Brain microvascular endothelial cell (primary cell): ENCODE measurements around the gene LDLRAD3.

Experiments
- DNase-seq: peaks from one replicate; pipeline ENCODE4 v3.0.0-alpha.2; 2020
- H3K27ac ChIP-seq: fragments of 250-450 bp; sonication (Bioruptor Pico); 2 replicates; pipeline ENCODE4 v1.5.1; 2020; ENCODE audit warnings: mild to moderate bottlenecking, moderate library complexity
- H3K27me3 ChIP-seq: fragments of 250-450 bp; sonication (Bioruptor Pico); replicated peaks from 2 replicates; pipeline ENCODE4 v1.5.1; 2020; ENCODE audit warnings: mild to moderate bottlenecking
- H3K36me3 ChIP-seq: fragments of 250-450 bp; sonication (Bioruptor Pico); replicated peaks from 2 replicates; pipeline ENCODE4 v1.5.1; 2020; ENCODE audit warnings: mild to moderate bottlenecking
- H3K4me3 ChIP-seq: 2 replicates; pipeline ENCODE4 v1.5.1; 2011; ENCODE audit warnings: low read depth, mild to moderate bottlenecking, control low read depth, low read length, moderate library complexity
- in situ Hi-C: cut with HindIII; loops from 2 replicates; pipeline ENCODE4 v1.10.0; 2017; ENCODE audit warnings: low sequenced_read_pairs, low pct_ligation_motif_present
- TF ChIP-seq, protein P1 (sequence below): IDR thresholded peaks from 2 replicates; pipeline ENCODE4 v1.5.1; 2011; ENCODE audit warnings: low read depth, mild to moderate bottlenecking, moderate library complexity, low read length, control low read depth, inconsistent platforms; ENCODE audit errors: missing control alignments

Gene LDLRAD3

DNA sequence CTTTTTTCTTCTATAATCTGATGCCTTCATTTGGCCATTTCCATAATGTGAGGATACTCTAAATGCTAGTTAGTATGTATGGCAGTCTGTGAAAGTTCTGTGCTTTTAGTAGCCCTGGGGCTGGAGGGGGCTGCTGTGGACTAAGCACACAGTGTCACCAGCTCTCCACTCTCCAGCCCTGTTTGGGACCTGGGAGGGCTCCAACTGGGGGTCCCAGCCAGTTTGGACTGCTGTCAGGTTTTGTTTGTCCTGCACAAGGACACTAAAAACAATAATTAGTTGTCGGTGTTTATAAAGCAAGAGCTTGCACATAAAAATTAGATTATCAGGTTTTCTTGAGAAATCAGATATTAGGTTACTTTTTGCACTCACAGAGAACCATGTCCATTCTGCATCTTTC is 103.1 kb downstream of the LDLRAD3 start:
- no peak for DNase-seq
- in situ Hi-C loops, result no loop called here
- no peaks in the 10 kb centered on the region for H3K36me3 ChIP-seq
- H3K4me3 ChIP-seq, result no peak overlapping the region
- TF ChIP-seq, protein P1, sequence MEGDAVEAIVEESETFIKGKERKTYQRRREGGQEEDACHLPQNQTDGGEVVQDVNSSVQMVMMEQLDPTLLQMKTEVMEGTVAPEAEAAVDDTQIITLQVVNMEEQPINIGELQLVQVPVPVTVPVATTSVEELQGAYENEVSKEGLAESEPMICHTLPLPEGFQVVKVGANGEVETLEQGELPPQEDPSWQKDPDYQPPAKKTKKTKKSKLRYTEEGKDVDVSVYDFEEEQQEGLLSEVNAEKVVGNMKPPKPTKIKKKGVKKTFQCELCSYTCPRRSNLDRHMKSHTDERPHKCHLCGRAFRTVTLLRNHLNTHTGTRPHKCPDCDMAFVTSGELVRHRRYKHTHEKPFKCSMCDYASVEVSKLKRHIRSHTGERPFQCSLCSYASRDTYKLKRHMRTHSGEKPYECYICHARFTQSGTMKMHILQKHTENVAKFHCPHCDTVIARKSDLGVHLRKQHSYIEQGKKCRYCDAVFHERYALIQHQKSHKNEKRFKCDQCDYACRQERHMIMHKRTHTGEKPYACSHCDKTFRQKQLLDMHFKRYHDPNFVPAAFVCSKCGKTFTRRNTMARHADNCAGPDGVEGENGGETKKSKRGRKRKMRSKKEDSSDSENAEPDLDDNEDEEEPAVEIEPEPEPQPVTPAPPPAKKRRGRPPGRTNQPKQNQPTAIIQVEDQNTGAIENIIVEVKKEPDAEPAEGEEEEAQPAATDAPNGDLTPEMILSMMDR, result no peak
- no peaks in the 10 kb centered on the region for H3K27me3 ChIP-seq
- no peak overlapping the region for H3K27ac ChIP-seq

DNA sequence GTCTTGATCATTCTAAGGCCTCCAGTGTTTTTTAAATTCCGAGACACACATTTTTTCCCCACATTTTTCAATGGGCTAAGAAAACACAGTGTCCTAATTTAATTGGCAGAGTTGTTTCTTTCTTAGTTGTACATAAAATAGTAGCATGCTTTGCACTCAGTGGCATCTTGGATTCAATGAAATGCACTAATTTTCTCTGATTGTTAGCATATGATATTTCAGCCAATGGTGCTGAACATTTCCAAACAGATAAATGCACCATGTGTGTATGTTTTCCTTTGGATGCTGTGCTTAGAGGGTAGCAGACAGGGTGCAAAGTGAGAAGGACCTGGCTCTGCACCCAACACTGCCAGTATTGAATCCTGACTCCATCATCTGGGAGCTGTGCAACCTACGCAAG is 103.5 kb downstream of the LDLRAD3 start:
- H3K4me3 ChIP-seq, result no peak overlapping the region
- in situ Hi-C loops, result no loop called here
- no peaks in the 10 kb centered on the region for H3K36me3 ChIP-seq
- H3K27me3 ChIP-seq, result no peaks in the 10 kb centered on the region
- TF ChIP-seq, protein P1, result no peak
- no peak overlapping the region for H3K27ac ChIP-seq
- DNase-seq, result no peak

DNA sequence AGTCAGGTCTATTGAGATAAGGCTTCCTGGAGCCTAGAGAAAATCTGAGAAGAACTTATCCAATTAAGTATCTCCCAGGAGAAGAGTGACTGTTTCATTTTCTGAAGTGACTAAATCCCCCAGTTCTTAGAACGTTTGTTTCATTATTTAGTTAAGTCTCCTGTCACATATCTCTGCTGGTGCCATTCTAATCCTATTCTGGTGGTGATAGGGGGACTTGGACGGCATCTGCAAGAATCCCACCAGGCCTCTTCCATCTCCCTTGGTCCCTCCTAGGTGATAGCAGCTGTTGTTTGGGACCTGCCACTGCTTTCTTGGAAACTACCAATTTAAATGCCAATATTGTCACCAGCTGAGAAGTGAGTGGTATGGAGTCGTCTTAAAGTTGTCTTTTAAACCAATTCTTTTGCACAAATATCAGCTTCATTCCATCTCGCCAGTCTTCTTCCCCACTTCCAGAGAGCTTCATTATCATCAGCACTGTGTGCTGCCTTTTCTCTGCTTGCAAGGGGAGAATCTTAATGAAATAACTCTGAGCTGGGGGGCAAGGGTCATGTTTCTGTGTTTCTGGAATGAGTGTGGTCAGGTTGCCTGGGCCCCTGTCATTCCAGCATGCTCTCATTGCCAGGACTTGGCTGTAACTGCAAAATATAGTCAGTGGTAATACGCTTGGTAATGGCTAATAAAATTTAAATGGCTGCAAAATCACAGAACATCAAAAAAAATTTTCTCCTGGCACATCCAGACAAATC is 104.8 kb downstream of the LDLRAD3 start:
- H3K36me3 ChIP-seq, result no peaks in the 10 kb centered on the region
- no peaks in the 10 kb centered on the region for H3K27me3 ChIP-seq
- DNase-seq, result no peak
- in situ Hi-C loops, result no loop called here
- H3K4me3 ChIP-seq, result no peak overlapping the region
- TF ChIP-seq, protein P1, result no peak
- H3K27ac ChIP-seq, result no peak overlapping the region

DNA sequence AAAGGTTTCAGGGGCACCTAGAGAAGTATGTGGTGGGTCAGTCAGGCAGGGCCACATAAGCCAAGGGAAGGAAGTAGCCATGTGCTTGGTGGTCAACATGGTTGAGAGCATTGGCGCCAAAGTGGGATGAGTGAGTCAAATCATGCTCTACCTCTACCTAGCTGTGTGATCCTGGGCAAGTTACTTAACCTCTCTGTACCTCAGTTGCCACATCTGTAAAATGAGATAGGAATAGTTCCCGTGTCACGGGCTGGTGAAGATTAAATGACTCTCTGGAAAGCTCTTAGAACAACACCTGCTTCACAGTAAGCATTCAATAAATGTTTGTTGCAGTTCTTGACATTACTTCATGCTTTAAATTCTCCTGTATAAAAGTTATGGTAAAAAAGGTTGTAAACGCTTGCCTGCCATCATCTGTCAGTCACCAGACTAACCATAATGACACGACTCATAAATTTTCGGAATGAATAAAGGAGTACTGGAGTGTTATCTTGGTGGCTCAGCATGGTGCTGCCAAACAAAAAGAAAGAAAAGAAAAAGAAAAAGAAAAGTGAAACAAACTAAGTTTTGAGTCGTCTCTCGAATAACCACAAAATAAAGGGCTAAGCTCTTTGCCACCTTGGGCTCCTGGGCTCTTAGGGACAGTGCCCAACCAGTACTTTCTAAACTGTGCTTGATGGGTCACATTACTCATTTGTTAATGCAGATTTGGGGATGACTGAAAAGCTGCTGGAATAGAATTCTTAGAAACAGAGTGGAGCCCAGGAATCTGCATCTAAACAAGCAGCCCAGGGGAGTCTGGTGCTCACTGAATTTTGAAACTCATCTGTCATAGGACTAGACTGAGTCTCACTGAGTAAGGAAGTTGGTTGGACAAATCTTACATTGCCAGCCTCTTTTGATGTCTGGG is 107.6 kb downstream of the LDLRAD3 start:
- H3K27me3 ChIP-seq, result no peaks in the 10 kb centered on the region

DNA sequence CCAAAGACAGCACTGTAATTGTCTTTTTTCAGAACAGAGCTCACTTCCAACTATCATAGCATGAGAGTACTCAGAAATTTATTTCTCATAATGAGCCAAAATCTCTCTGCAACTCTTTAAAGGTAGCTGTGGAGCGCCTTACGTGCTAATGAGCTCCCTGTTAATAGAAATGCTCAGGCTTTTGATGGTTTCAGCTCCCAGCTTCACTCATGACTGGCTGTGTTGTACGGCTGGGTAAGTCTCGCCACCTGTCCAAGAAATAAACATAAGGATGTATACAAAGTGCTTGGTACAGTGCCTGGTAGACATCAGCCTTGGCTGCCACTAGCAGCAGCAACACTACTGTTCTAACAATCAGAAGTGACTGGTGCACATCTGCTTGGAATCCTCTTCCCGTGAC is 109.4 kb downstream of the LDLRAD3 start:
- DNase-seq, result no peak
- no peaks in the 10 kb centered on the region for H3K27me3 ChIP-seq
- in situ Hi-C loops, result no loop called here
- no peak overlapping the region for H3K27ac ChIP-seq
- H3K36me3 ChIP-seq, result no peaks in the 10 kb centered on the region
- TF ChIP-seq, protein P1, result no peak
- H3K4me3 ChIP-seq, result no peak overlapping the region

More for the DNA sequence above, 107.6 kb downstream of the LDLRAD3 start:
- Histone ChIP-seq H3K4me3 (no peak overlapping the region), H3K27ac (no peak overlapping the region), H3K36me3 (no peaks in the 10 kb centered on the region)
- in situ Hi-C loops, result no loop called here
- TF ChIP-seq, protein P1, result no peak
- no peak for DNase-seq
